GM21390 (cell line): ENCODE data around the gene ANKRD31.
"Not testable (repeated sequence)": the region's sequence is repeated elsewhere in the genome, so short reads cannot be mapped to it uniquely, and the experiment has no call there.

Experiments
- ATAC-seq: cut with Tn5 transposase; IDR thresholded peaks from one replicate; pipeline ENCODE4 v1.9.1; 2021; ENCODE audit not compliant: unreplicated experiment

Gene ANKRD31

GRCh38 chr5:75152860-75153259 lies 83.8 kb downstream of the ANKRD31 start:
- no peak for ATAC-seq

- no peak for ATAC-seq
Observed at GRCh38 chr5:75148051-75148450, 88.6 kb downstream of the ANKRD31 start.

- no peak for ATAC-seq
Observed at GRCh38 chr5:75142566-75143136, 94.0 kb downstream of the ANKRD31 start.

GRCh38 chr5:75140277-75140676 lies 96.4 kb downstream of the ANKRD31 start:
- ATAC-seq, result no peak

- no peak for ATAC-seq
Observed at GRCh38 chr5:75138689-75139088, 98.0 kb downstream of the ANKRD31 start.

GRCh38 chr5:75130818-75131349 lies 105.8 kb downstream of the ANKRD31 start:
- no peak for ATAC-seq

GRCh38 chr5:75116856-75117255 lies 119.8 kb downstream of the ANKRD31 start:
- ATAC-seq, result no peak

- ATAC-seq, result not testable (repeated sequence)
Observed at GRCh38 chr5:75114311-75114710, 122.4 kb downstream of the ANKRD31 start.

- no peak for ATAC-seq
Observed at GRCh38 chr5:75113354-75114113, 123.1 kb downstream of the ANKRD31 start.

GRCh38 chr5:75108931-75109596 lies 127.6 kb downstream of the ANKRD31 start:
- ATAC-seq, result no peak

GRCh38 chr5:75108515-75108914 lies 128.2 kb downstream of the ANKRD31 start:
- no peak for ATAC-seq

- ATAC-seq, result not testable (repeated sequence)
Observed at GRCh38 chr5:75095956-75096355, 140.7 kb downstream of the ANKRD31 start.

- no peak for ATAC-seq
Observed at GRCh38 chr5:75091597-75091996, 145.1 kb downstream of the ANKRD31 start.

GRCh38 chr5:75089662-75090061 lies 147.0 kb downstream of the ANKRD31 start:
- ATAC-seq, result no peak

GRCh38 chr5:75089137-75089536 lies 147.5 kb downstream of the ANKRD31 start:
- ATAC-seq, result no peak

GRCh38 chr5:75088648-75089047 lies 148.0 kb downstream of the ANKRD31 start:
- ATAC-seq, result no peak

- ATAC-seq, result no peak
Observed at GRCh38 chr5:75081510-75081909, 155.2 kb downstream of the ANKRD31 start.

- not testable (repeated sequence) for ATAC-seq
Observed at GRCh38 chr5:75079346-75079745, 157.3 kb downstream of the ANKRD31 start.

GRCh38 chr5:75078027-75078426 lies 158.7 kb downstream of the ANKRD31 start:
- ATAC-seq, result no peak

- ATAC-seq, result no peak
Observed at GRCh38 chr5:75072061-75072460, 164.6 kb downstream of the ANKRD31 start.

- no peak for ATAC-seq
Observed at GRCh38 chr5:75071100-75071499, 165.6 kb downstream of the ANKRD31 start.

- no peak for ATAC-seq
Observed at GRCh38 chr5:75067434-75067833, 169.2 kb downstream of the ANKRD31 start.
